ENCODE measurements around the gene NSL1. TPM values are rescaled to one million over a fixed set of nuclear protein-coding genes. Genes with fewer than 3 reads are reported as not detected.

NSL1 gene
- polyA plus RNA-seq, 3 donors, result 16.8 to 80.3 (median 62.3) TPM

GRCh38 chr1:212722270-212722957, 69.2 kb downstream of the NSL1 start:
- no peak overlapping the region for H2AFZ ChIP-seq (ENCODE audit: insufficient read depth, low read depth, low read length, poor library complexity, severe bottlenecking)
- peaks cover 20% of the 10 kb centered on the region for H3K4me1 Mint-ChIP-seq
- peaks cover 0 to 3% of the 10 kb centered on the region in 2 donors for H3K27me3 ChIP-seq (ENCODE audit: control insufficient read depth in 2 of 2, insufficient read depth in 2 of 2, low read length in 2 of 2)
- no peak overlapping the region for H3K27ac ChIP-seq (ENCODE audit: low read depth in 1 of 2, low read length in 2 of 2)
- peaks cover 1 to 4% (median 4%) of the 10 kb centered on the region in 3 donors for H3K27me3 Mint-ChIP-seq (ENCODE audit: low read depth in 3 of 3)
- no peaks in the 10 kb centered on the region for H3K79me2 ChIP-seq (ENCODE audit: insufficient read depth, low read length)
- H3K4me3 Mint-ChIP-seq, result no peak overlapping the region
- no peak overlapping the region for H3K9ac ChIP-seq (ENCODE audit: insufficient read depth, low read length, poor library complexity, severe bottlenecking)
- H3K36me3 Mint-ChIP-seq, result peaks cover 4 to 11% of the 10 kb centered on the region in 2 donors
- H3K9me3 Mint-ChIP-seq, result peaks cover 0 to 3% (median 0%) of the 10 kb centered on the region in 7 donors
- H3K36me3 ChIP-seq (replicated peaks in 1 of 2; ENCODE audit: control insufficient read depth in 1 of 2, insufficient read depth in 2 of 2, low read length in 2 of 2), result no peaks in the 10 kb centered on the region
- H3K27ac Mint-ChIP-seq, result no peak overlapping the region
- H4K20me1 ChIP-seq (ENCODE audit: insufficient read depth, low read length), result no peaks in the 10 kb centered on the region
- TF ChIP-seq CTCF (IDR thresholded peaks at IDR 0.05), result no peak
- H3K4me2 ChIP-seq (replicated peaks; ENCODE audit: extremely low read depth, low read length, poor library complexity, severe bottlenecking), result no peak overlapping the region
- H3K9me3 ChIP-seq (replicated peaks in 1 of 2; ENCODE audit: control insufficient read depth in 1 of 2, insufficient read depth in 1 of 2, low read length in 2 of 2), result no peaks in the 10 kb centered on the region
- H3K4me3 ChIP-seq (replicated peaks in 1 of 3; ENCODE audit: low read depth in 2 of 3, low read length in 3 of 3), result no peak overlapping the region
- peaks cover 7 to 16% of the 10 kb centered on the region in 2 donors for H3K4me1 ChIP-seq (ENCODE audit: control insufficient read depth in 1 of 2, insufficient read depth in 2 of 2, low read length in 2 of 2)
- WGBS (ENCODE audit: insufficient coverage), result 81% methylated on average over 2 of the region's 3 CpGs
- intact Hi-C loops (cut with micrococcal nuclease), result no loop called here
- DNase-seq, result no peak

- no peak for TF ChIP-seq CTCF (IDR thresholded peaks at IDR 0.05)
- Histone ChIP-seq H3K4me1 (ENCODE audit: control insufficient read depth in 1 of 2, insufficient read depth in 2 of 2, low read length in 2 of 2) (peaks cover 7 to 16% of the 10 kb centered on the region in 2 donors), H3K27ac (ENCODE audit: low read depth in 1 of 2, low read length in 2 of 2) (no peak overlapping the region), H4K20me1 (ENCODE audit: insufficient read depth, low read length) (no peaks in the 10 kb centered on the region), H2AFZ (ENCODE audit: insufficient read depth, low read depth, low read length, poor library complexity, severe bottlenecking) (no peak overlapping the region), H3K9ac (ENCODE audit: insufficient read depth, low read length, poor library complexity, severe bottlenecking) (no peak overlapping the region), H3K27me3 (ENCODE audit: control insufficient read depth in 2 of 2, insufficient read depth in 2 of 2, low read length in 2 of 2) (peaks cover 0 to 3% of the 10 kb centered on the region in 2 donors), H3K4me2 (replicated peaks; ENCODE audit: extremely low read depth, low read length, poor library complexity, severe bottlenecking) (no peak overlapping the region), H3K4me3 (replicated peaks in 1 of 3; ENCODE audit: low read depth in 2 of 3, low read length in 3 of 3) (no peak overlapping the region), H3K79me2 (ENCODE audit: insufficient read depth, low read length) (no peaks in the 10 kb centered on the region), H3K36me3 (replicated peaks in 1 of 2; ENCODE audit: control insufficient read depth in 1 of 2, insufficient read depth in 2 of 2, low read length in 2 of 2) (no peaks in the 10 kb centered on the region), H3K9me3 (replicated peaks in 1 of 2; ENCODE audit: control insufficient read depth in 1 of 2, insufficient read depth in 1 of 2, low read length in 2 of 2) (no peaks in the 10 kb centered on the region)
- DNase-seq, result no peak
- Mint-ChIP-seq H3K9me3 (peaks cover 0 to 3% (median 0%) of the 10 kb centered on the region in 7 donors), H3K36me3 (peaks cover 3 to 10% of the 10 kb centered on the region in 2 donors), H3K4me3 (no peak overlapping the region), H3K27me3 (ENCODE audit: low read depth in 3 of 3) (peaks cover 3 to 9% (median 4%) of the 10 kb centered on the region in 3 donors), H3K4me1 (peaks cover 20% of the 10 kb centered on the region), H3K27ac (peak overlapping the region in 1 of 7 donors; percentile 36)
- intact Hi-C loops (cut with micrococcal nuclease), result no loop called here
- WGBS (ENCODE audit: insufficient coverage), result 59% methylated on average over 5 of the region's 9 CpGs
These were observed 70.0 kb downstream of the NSL1 start for GRCh38 chr1:212721388-212722247.
